Middle frontal gyrus (tissue), 1 donor: ENCODE data around the gene PGAP1.

Experiments used
- DNase-seq: peaks from one replicate; pipeline ENCODE4 v3.0.0-alpha.2; 2015; ENCODE audit warnings: low spot score; ENCODE audit errors: extremely low spot score

The PGAP1 gene, protein sequence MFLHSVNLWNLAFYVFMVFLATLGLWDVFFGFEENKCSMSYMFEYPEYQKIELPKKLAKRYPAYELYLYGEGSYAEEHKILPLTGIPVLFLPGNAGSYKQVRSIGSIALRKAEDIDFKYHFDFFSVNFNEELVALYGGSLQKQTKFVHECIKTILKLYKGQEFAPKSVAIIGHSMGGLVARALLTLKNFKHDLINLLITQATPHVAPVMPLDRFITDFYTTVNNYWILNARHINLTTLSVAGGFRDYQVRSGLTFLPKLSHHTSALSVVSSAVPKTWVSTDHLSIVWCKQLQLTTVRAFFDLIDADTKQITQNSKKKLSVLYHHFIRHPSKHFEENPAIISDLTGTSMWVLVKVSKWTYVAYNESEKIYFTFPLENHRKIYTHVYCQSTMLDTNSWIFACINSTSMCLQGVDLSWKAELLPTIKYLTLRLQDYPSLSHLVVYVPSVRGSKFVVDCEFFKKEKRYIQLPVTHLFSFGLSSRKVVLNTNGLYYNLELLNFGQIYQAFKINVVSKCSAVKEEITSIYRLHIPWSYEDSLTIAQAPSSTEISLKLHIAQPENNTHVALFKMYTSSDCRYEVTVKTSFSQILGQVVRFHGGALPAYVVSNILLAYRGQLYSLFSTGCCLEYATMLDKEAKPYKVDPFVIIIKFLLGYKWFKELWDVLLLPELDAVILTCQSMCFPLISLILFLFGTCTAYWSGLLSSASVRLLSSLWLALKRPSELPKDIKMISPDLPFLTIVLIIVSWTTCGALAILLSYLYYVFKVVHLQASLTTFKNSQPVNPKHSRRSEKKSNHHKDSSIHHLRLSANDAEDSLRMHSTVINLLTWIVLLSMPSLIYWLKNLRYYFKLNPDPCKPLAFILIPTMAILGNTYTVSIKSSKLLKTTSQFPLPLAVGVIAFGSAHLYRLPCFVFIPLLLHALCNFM

DNA sequence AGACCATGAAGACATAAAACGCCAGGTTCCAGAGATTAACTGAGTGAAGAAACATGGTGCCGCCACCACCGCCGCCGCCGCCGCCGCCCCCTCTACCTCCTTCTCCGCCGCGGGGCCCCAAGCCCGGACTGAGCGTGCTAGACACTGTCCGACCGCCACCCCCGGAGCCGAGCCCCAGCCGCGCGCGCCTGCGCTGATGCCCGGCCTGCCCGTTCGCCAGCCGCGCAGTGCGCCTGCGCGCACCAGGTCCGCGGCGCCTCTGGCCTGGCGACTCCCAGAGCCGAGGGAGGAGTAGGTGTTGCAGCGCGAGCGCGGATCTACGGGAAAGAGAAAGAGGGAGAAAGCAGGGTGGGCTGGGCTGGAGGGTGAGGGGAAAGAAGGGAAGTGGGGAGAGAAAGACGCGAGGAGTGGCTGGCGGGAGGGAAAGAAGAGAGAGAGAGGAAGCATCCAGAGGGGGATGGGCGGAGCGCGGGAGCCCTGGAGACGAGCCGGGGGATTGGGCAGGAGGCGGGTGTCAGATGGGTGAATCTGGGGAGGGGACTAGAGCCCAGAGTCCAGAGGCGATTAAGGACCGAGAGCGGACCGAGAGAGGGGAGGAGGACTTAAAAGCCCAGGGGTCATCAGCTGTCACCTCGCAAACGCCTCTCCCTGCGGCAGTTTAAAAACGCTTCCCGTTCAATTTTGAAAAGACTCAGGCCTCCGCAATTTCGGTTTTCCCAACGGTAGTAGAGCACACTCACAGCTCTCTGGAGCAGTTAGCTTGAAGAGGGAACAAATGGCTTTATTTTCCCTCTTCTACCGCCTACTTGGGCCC, at the start of gene PGAP1:
PGAP1 (minus strand) TSS at position 146 of the 814 bp plus-strand sequence; CDS start at position 55, 91 bp downstream.
- peak; percentile 89 for DNase-seq

DNA sequence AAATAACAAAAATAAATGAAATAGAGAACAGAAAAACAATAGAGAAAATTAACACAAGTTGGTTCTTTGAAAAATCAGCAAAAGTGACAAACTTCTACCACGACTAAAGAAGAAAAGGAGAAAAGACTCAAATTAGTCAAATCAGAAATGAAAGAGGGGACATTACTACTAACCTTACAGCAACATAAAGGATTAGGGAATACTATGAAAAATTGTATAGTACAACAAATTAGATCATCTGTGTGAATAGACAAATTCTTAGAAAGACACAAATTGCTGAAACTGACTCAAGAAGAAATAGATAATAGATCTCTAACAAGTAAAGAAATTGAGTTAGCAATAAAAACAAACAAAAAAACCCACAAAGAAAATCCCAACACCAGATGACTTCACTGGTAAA, 48.5 kb upstream of the PGAP1 start:
- no peak for DNase-seq

DNA sequence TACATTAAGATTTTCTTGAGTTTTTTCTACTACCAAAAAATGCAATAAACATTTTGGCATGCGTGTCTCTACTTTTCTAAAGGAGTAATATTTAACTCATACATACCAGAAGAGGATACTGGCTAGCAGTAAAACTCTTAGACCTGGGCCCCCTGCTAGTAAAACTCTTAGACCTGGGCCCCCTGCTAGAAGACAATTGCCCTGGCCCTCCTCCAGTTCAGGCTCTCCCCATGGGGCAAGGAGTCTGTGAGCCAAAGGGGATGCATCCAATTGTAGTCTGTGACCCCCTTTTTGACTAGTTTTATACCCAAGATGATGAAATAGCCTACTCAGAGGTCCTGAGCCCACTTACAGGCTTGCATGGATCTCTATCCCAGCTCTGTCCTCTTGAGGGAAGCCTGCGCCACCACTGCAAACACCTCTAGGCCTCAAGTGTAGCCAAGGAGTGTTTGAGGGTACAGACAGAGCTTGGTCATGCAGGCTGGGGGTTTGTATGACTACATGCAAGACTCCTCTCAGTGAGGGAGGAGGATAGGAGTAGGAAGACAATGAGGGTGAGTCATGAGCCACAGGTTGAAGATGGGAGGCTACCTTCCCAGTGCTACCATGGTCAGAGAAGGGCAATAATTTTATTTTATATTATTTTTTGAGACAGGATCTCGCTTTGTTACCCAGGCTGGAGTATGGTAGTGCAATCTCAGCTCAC, 45.2 kb upstream of the PGAP1 start:
- DNase-seq = no peak

DNA sequence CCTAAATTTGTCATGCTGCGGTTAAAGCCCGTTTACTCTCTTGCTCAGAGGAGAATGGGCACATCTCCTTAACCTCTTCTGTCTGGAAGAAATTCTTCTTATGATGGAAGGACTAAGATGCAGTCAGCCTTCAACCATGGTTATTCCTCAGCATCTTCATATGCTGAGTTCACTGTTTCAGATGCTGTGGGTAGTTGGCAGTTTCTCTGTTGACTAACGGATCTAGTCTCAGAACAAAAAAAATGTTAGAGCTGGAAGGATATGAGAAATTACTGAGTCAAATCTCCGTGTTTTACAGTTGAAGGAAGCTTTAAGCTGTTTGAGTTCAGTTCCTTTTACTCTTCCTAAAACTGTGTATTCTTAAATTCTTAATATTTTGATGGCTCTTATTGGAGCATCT, 43.6 kb upstream of the PGAP1 start:
- no peak for DNase-seq

GRCh38 chr2:196968516-196968915, 42.0 kb upstream of the PGAP1 start:
- no peak for DNase-seq

DNA sequence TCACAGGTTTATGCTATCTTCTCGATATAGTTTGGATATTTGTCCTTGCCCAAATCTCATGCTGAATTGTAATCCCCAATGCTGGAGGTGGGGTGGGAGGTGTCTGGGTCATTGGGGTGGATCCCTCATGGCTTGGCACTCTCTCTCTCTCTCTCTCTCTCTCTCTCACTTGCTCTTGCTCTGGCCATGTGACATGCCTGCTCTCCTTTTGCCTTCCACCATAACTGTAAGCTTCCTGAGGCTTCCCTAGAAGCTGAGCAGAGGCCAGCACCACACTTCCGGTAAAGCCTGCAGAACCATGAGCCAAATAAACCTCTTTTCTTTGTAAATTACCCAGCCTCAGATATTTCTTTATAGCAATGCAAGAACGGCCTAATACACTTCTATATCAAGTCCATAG, 41.3 kb upstream of the PGAP1 start:
- DNase-seq = no peak

- DNase-seq = no peak
Observed at GRCh38 chr2:196967116-196967515, 40.6 kb upstream of the PGAP1 start.

- no peak for DNase-seq
Observed at GRCh38 chr2:196966061-196966460, 39.6 kb upstream of the PGAP1 start.

DNA sequence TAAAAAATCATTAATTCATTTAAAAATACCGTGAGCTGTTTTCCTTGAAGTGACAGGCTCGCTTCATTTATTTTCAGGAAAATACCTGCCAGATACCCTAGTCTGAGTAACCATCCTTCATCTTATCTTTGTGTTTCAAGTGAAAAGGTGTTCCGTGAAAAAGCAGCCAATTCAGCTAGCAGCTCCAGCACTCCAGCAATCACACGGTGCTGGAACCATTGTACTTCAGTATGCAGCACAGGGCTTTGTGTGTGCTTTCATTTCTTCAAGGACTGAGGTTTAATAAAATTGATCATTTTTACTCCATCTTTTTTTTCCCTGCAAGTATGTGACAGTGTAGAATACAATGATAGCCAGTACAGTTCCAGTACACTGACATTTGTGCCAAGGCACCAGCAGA, 39.1 kb upstream of the PGAP1 start:
- no peak for DNase-seq

GRCh38 chr2:196963961-196964360, 37.5 kb upstream of the PGAP1 start:
- DNase-seq = no peak

GRCh38 chr2:196963043-196963442, 36.5 kb upstream of the PGAP1 start:
- DNase-seq = no peak

- DNase-seq = no peak
Observed at GRCh38 chr2:196962325-196962724, 35.8 kb upstream of the PGAP1 start.

DNA sequence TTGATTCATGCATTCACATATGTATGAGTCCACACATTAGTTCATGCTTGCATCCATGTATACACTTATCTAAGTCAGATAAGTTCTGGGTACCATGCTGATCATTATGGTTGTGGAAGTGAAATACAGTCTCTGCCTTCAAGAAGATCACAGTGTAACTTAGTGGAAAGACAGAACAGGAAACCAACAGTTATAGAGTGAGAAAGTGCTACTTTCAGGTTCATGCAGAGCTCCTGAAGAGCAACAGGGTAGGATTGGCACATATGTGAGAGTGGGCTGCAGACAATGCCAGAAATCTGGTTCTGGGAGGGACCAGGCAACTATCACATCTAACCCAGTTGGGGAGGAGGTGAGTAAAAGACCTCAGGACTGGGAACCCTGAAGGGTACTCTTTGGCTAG, 35.4 kb upstream of the PGAP1 start:
- DNase-seq = no peak

- DNase-seq = no peak
Observed at GRCh38 chr2:196959734-196960338, 33.3 kb upstream of the PGAP1 start.

DNA sequence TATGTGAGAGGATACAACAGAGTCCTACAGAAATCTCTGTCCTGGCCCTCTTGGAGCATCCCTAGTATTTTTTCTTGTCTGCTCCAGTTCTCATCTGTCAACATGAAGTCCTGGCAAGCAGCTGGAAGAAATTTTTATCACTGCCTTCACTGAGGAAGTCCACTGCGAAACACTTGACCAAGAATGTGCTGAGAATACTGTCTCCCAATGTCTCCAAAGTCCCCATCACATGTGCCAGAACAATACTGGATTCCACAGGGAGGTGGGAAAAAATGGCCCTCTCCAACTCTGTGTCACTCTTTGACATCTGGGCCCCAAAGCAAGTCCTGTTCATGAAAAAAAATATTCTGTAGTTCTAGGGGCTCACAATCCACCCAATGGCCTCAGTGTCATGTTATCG, 32.8 kb upstream of the PGAP1 start:
- no peak for DNase-seq

DNA sequence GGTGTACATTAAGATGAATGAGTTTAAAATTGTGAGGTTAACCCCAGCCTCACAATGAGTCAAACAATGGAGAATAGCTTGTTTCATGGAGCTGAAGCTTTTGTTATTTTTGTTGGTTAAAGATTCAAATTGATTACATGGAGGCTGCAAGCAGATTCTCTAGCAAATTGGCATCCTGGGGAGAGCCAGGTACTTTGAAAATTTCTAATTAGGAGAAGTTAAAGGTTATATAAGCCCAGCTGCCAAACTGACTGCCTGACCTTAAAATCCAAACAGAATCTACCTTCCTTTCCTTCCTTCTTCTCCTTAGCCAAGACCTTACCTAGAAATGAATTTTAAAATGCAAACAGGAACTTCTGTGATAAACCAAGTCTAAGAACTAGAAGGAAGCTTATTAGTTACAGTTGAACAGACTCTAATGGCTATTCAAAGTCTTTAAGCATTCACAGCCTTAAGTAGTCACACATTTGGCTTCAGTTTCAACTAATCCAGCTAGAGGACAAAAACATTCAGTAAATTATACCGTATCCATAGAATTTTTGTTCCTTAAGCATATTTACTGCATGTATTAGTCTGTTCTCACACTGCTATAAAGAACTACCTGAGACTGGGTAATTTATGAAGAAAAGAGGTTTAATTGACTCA, 31.5 kb upstream of the PGAP1 start:
- DNase-seq = no peak

GRCh38 chr2:196957442-196957841, 30.9 kb upstream of the PGAP1 start:
- DNase-seq = no peak

GRCh38 chr2:196956069-196956468, 29.6 kb upstream of the PGAP1 start:
- DNase-seq = no peak

DNA sequence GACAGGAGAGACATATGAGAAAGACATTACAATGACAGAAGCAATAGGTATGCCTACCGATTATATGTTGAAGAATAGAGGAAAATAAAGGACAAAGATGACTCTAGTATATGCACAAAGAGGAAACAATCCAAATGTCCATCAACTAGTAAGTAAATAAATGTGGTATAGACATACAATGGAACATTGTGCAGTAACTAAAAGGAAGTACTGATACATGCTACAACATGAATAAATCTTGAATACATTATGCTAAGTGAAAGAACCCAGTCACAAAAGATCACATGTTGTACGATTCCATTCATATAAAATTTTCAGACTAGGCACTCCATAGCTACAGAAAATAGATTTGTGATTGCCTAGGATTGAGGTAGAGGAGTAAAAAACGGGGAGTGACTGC, 28.5 kb upstream of the PGAP1 start:
- DNase-seq = no peak

DNA sequence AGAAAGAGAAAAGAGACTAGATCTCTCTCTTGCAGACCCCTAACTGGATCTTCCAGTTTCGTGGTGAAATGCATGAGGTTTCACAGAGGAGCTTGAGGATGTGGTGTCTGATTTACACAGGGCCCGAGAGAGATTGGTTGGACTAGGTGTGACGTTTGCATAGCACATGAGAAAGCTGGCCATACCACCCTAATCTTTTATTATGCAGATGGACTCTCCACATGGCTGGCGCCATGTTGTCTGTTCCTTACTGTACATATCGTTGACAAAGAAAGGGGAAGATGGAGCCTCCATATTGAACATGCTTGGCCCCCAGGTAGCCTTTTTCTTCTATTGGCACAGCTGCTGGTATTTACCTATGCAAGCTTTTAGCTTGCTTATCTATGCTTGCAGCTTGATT, 27.5 kb upstream of the PGAP1 start:
- no peak for DNase-seq
